H1 (cell line): Measurements from ENCODE around the gene CCDC83. TPM values are rescaled to one million over a fixed set of nuclear protein-coding genes. Genes with fewer than 3 reads are reported as not detected.

Source experiments
- BCL11A ChIP-seq, 2 experiments: IDR thresholded peaks; one replicate each; pipeline ENCODE4 v1.6.1; 2011; ENCODE audit warnings: low read depth in 2 of 2, low read length in 2 of 2, mild to moderate bottlenecking in 2 of 2
- MAX ChIP-seq: IDR thresholded peaks from 2 replicates; pipeline ENCODE4 v1.6.1; 2012; ENCODE audit warnings: inconsistent platforms
- NRF1 ChIP-seq: IDR thresholded peaks from 2 replicates; pipeline ENCODE4 v1.6.1; 2011; ENCODE audit warnings: mild to moderate bottlenecking, low read depth, low read length, improper control_type of control experiment
- RXRA ChIP-seq: IDR thresholded peaks from 2 replicates; pipeline ENCODE4 v1.6.1; 2011; ENCODE audit warnings: low read depth, mild to moderate bottlenecking, low read length, moderate library complexity; ENCODE audit not compliant: insufficient read depth
- SIN3A ChIP-seq, 2 experiments: IDR thresholded peaks in 1 of 2; conservative IDR thresholded peaks in 1 of 2; 2 replicates each; pipeline ENCODE4 v1.6.1; 2011 to 2012; ENCODE audit warnings: low read length in 2 of 2, improper control_type of control experiment in 1 of 2, low read depth in 1 of 2, mild to moderate bottlenecking in 1 of 2
- polyA plus RNA-seq, 7 experiments: library from polyadenylated mRNA; depleted of rRNA in 3 of 7; stranded (reverse) in 5 of 7; unstranded in 2 of 7; fragments of >200 nt in 5 of 7; fragments of 200-250 nt in 2 of 7; gene quantifications; 1 replicate in 5 of 7; 2 replicates in 1 of 7; 4 replicates in 1 of 7; pipeline versions ENCODE4 v1.2.1 to v1.2.3, GENCODE V29; 2011 to 2013; ENCODE audit warnings: missing spikeins in 2 of 7, mixed read lengths in 2 of 7
- total RNA-seq: library from RNA; stranded (reverse); fragmentation: NEBNext Ultra II Directional; extraction: Animal tissue kit (Norgen Biotek cat#: 25700); gene quantifications from 2 replicates; pipeline ENCODE4 v1.2.1, GENCODE V29; 2021
- TF ChIP-seq, protein P1 (sequence below): fragments of 300-600 bp; sonication (generic); IDR thresholded peaks from 2 replicates; pipeline ENCODE4 v1.7.1; 2012; ENCODE audit warnings: low read length, moderate library complexity, mild to moderate bottlenecking, inconsistent platforms; ENCODE audit not compliant: insufficient replicate concordance

Gene CCDC83
- total and polyA plus RNA-seq, 2 of the 8 experiments (the other 6 are each of a cell fraction or from before 2014, with no cell fraction given), result not detected

- TF ChIP-seq, protein P1, sequence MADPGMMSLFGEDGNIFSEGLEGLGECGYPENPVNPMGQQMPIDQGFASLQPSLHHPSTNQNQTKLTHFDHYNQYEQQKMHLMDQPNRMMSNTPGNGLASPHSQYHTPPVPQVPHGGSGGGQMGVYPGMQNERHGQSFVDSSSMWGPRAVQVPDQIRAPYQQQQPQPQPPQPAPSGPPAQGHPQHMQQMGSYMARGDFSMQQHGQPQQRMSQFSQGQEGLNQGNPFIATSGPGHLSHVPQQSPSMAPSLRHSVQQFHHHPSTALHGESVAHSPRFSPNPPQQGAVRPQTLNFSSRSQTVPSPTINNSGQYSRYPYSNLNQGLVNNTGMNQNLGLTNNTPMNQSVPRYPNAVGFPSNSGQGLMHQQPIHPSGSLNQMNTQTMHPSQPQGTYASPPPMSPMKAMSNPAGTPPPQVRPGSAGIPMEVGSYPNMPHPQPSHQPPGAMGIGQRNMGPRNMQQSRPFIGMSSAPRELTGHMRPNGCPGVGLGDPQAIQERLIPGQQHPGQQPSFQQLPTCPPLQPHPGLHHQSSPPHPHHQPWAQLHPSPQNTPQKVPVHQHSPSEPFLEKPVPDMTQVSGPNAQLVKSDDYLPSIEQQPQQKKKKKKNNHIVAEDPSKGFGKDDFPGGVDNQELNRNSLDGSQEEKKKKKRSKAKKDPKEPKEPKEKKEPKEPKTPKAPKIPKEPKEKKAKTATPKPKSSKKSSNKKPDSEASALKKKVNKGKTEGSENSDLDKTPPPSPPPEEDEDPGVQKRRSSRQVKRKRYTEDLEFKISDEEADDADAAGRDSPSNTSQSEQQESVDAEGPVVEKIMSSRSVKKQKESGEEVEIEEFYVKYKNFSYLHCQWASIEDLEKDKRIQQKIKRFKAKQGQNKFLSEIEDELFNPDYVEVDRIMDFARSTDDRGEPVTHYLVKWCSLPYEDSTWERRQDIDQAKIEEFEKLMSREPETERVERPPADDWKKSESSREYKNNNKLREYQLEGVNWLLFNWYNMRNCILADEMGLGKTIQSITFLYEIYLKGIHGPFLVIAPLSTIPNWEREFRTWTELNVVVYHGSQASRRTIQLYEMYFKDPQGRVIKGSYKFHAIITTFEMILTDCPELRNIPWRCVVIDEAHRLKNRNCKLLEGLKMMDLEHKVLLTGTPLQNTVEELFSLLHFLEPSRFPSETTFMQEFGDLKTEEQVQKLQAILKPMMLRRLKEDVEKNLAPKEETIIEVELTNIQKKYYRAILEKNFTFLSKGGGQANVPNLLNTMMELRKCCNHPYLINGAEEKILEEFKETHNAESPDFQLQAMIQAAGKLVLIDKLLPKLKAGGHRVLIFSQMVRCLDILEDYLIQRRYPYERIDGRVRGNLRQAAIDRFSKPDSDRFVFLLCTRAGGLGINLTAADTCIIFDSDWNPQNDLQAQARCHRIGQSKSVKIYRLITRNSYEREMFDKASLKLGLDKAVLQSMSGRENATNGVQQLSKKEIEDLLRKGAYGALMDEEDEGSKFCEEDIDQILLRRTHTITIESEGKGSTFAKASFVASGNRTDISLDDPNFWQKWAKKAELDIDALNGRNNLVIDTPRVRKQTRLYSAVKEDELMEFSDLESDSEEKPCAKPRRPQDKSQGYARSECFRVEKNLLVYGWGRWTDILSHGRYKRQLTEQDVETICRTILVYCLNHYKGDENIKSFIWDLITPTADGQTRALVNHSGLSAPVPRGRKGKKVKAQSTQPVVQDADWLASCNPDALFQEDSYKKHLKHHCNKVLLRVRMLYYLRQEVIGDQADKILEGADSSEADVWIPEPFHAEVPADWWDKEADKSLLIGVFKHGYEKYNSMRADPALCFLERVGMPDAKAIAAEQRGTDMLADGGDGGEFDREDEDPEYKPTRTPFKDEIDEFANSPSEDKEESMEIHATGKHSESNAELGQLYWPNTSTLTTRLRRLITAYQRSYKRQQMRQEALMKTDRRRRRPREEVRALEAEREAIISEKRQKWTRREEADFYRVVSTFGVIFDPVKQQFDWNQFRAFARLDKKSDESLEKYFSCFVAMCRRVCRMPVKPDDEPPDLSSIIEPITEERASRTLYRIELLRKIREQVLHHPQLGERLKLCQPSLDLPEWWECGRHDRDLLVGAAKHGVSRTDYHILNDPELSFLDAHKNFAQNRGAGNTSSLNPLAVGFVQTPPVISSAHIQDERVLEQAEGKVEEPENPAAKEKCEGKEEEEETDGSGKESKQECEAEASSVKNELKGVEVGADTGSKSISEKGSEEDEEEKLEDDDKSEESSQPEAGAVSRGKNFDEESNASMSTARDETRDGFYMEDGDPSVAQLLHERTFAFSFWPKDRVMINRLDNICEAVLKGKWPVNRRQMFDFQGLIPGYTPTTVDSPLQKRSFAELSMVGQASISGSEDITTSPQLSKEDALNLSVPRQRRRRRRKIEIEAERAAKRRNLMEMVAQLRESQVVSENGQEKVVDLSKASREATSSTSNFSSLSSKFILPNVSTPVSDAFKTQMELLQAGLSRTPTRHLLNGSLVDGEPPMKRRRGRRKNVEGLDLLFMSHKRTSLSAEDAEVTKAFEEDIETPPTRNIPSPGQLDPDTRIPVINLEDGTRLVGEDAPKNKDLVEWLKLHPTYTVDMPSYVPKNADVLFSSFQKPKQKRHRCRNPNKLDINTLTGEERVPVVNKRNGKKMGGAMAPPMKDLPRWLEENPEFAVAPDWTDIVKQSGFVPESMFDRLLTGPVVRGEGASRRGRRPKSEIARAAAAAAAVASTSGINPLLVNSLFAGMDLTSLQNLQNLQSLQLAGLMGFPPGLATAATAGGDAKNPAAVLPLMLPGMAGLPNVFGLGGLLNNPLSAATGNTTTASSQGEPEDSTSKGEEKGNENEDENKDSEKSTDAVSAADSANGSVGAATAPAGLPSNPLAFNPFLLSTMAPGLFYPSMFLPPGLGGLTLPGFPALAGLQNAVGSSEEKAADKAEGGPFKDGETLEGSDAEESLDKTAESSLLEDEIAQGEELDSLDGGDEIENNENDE, result no peak
- TF ChIP-seq BCL11A (IDR thresholded peaks at IDR 0.05; ENCODE audit: low read depth in 2 of 2, low read length in 2 of 2) (no peak), NRF1 (no peak), MAX (no peak), RXRA (no peak), SIN3A (conservative IDR thresholded peaks at IDR 0.05 in 1 of 2, IDR thresholded peaks at IDR 0.05 in 1 of 2; ENCODE audit: low read depth in 1 of 2, low read length in 2 of 2) (no peak)
These were observed 82.7 kb downstream of the CCDC83 start (continued) for GRCh38 chr11:85937835-85938234.
